Nucleus accumbens (tissue), 56 donors: ENCODE measurements around the gene APOL4.
A peak's percentile ranks its signal among the peaks of the same experiment; 100 is the strongest.
"Not testable (repeated sequence)": the region's sequence is repeated elsewhere in the genome, so short reads cannot be mapped to it uniquely, and the experiment has no call there.

Experiments
- DNase-seq, 56 donors: peaks; one replicate each; lab custom pipeline; 2025; lab: John Stamatoyannopoulos, UW

APOL4 gene

DNA sequence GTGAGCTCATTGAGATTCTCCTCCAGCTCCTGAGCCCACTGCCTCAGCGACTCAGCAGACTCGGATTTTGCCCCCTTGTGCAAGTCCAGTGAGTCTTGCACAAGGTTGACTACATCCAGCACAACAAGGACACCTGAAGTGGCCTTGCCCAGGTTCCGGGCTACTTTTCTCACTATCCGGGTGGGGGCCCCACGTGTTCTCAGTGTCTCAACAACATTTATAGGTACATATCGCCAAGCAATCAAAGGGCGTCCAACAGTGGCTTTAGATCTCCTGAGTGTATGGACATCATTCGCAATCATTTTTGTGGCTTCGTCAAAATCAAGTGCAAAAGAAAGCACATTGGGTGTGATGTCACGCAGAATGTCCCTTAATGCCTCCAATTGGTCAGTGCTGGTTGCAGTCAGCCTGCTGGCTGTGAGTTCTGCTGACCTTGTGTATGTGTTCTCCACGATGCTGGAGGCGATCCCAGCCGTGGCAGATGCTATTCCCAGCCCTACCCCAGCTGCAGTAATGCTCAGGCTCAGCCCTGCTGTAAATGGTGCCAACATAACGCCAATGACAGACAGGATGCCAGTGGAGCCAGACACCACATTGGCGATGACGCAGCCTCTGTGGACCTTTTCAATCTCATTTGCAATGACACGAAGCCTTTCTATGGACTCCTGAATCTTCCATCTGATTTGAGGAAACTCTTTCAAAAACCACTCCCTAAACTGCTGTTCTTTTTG lies 10.3 kb downstream of the APOL4 start:
- peak in 53 of 56 donors; percentile 4 to 94 (median 79) for DNase-seq

DNA sequence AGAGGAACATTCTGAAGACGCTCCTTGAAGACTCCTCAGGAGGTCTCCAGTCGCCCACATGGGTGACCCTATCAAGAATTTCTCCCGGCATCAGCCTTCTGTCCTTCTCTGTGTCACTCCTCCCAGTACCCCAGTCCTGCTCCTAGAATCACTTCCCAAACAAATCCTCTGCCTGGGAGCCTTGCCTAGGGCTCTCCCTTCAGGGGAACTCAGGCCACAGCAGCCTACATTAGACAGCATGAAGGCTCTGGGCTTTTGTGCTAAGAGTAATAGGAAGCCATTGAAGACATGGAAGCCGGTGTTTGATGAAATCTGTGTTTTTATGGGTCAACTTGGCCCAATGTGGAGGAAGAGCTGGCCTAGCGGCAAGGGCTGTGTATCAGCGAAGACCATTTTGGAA lies 13.7 kb downstream of the APOL4 start:
- DNase-seq, result not testable (repeated sequence)

DNA sequence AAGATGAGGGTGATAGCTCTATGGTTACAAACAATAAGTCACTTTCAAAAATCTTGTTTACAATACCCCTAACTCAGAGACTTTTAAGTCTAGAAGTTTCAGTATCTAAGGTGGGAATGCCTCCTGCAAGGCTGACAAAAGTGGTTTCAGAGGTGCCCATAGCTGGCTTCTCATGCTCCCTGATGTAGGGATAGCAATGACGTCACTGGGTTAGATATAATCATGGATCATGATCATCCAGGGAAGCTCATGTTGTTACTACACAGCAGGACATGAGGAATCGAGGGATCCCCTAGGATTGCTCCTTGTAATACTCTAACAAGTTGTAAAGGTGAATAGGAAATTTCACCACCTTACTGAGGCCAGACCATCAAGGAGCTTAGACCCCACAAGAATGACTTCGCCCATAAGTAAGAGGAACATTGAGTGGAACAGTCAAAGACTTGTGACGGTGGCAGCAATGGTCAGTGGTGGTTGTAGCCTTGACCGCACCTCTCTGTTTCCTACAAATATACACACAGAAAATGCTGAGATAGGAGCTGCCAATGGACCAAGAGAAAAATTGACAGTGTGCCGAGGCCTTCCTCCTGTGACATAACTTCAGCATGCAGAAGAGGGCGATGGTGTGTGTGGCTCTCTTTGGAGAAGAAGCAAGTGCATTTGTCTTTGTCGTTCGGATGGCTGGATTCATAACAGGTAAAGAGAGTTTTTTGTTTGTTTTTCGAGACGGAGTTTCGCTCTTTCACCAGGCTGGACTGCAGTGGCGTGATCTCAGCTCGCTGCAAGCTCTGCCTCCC lies 15.6 kb downstream of the APOL4 start:
- DNase-seq, result no peak

DNA sequence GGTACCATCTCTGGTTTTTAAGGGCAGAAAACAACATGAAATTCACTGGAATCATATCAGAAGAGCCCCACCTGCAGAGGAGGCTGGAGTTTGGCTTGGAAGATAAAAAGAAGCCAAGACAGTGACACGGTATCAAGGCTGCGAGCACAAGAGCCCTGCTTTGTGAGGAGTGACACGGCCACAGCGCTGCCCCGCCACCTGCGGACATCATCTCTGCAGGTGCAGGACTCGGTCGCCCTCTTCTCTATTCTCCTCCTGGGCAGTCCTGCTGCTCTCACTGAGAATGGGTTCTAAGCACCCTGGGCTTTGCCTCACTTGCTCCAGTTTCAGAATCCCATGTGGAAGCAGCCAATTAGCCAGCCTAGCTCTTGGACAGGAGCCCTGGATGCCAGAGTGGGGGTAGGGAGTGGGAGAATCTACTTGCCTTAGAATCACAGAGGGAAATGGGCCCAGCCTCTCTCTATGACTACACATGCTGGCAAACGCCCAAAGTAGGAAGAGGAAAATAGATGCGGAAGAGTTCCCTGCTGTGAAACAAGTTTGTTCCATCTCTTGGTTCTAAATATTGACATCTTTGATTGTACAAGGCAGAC lies 17.1 kb downstream of the APOL4 start:
- peak in 18 of 56 donors; percentile 3 to 59 (median 22) for DNase-seq

DNA sequence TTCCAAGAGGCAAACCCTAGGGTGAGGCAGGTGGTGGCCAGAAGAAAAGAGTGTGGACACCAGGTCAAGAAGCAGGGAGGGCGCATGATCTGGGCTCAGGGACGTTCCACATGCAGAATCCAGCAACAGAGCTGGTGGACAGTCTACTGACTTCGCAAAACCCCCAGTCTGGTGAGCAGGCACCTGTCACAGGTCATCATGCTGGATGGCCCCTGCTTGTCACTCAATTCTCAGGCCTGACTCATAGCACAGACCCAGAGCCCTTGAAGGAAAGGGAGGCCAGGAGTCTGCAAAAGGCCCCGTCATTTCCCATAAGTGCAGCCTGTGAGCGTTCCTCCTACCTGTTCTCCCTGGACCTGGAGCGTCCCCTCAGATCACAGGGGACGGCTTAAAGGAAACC lies 18.2 kb downstream of the APOL4 start:
- DNase-seq, result no peak

DNA sequence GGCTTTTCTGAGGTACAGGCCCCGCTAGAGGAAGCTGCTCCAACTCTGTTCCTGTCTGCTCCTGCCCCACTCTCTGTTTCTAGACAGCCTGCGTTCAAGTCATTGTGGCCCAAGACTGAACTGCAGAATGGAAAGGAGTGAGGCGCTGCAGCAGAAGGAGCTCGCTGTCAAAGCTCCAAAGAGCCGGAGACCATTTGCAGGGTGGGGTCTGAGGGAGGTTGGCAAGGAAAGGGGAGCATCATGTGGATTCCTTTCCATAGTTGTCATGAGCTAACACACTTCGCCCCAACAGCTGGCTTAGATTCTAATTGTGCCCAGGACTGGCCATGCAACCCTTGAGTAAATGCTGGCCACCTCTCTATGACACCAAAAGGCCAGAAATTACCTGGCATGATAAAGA lies 18.8 kb downstream of the APOL4 start:
- DNase-seq, result no peak

DNA sequence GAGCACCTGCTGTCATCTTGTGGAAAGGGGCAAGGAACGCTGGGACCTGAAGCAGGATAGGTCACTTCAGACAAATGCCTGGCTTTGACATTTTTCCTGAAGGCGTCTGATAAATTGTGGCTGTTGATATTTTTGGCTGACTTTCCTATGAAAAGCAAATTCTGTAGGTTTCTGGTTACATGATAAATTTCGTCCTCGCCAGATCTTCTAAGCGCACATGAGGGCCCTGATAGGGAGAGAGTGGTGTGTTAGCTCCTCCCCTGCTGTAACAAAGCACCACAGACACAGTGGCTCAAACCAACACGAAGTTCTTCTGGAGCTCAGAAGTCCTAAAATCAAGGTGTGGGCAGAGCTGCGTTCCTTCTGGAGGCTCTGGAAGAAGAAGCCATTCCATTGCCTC lies 19.6 kb downstream of the APOL4 start:
- no peak for DNase-seq

DNA sequence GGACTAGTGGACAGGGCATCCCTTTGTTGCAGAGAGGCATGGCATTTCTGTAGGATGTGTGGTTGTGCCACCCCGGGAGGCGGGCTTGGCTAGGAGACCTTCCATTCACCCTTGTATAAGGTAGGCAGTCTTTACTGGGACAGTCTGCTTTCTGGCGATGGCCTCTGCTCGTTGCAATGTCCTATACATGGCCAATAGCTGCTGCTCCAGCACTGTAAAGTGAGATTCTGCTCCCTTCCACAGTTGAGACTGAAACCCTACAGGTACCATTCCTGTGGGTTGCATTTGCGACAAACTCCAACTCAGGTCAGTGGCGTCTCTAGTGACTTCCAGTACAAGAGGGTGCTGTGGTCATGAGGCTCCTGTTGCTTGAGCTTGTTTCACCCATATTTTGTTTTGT lies 20.7 kb downstream of the APOL4 start:
- no peak for DNase-seq

DNA sequence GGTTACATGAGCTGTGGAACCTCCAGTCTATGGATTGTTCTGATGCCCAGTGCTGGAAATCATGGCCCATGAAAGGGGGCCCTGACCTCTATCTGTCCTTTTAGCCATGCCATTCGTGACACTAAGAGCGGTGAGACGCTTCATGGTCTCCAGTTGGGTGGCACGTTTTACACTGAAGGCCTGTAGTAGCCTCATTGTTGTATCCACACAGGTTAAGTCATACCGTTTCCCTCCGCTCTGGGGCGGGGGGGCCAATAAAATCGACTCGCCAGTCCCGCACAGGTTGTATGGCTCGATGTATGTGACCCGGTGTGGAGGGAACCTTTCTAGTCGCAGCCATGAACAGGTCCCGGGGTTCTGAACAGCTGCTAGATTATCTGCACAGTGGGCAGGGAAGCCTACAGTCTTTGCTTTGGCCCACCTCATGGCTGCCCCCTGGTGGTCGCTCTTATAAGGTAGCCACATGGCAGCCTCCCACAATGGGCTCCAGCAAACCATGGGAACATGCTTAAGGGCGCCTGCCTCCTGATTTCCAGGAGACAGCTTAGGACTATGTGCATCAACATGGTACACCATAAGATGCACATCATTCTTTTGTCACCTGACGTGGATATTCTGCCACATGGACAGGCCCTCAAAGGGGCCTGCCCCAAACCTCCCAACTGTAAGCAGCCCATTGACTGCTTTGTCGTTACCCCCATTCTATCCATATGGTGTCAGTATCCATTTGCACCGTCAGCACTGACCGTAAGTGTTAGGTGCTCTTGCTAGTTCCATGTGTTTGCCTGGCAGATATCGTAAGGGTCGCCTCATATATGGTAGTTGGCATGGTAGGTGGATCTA lies 21.4 kb downstream of the APOL4 start:
- peak in 47 of 56 donors; percentile 8 to 87 (median 43) for DNase-seq

DNA sequence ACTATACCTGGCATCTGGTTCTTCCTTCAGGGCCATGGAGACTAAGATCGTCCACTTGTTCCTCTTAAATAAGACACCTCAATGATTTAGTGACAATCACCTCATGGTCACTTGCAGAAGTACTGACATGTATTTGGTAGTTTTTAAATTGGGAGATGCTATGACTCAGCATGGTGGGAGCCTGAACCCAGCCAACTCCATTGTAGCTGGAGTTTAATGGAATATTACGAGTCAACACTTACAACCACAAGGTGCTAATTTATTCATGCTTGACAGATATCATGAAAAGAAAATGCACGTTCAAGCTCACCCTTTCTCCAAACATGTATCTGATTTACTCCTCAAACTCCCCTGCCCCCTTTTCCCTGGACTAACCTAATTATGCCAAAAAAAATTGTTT lies 24.4 kb downstream of the APOL4 start:
- DNase-seq, result no peak

DNA sequence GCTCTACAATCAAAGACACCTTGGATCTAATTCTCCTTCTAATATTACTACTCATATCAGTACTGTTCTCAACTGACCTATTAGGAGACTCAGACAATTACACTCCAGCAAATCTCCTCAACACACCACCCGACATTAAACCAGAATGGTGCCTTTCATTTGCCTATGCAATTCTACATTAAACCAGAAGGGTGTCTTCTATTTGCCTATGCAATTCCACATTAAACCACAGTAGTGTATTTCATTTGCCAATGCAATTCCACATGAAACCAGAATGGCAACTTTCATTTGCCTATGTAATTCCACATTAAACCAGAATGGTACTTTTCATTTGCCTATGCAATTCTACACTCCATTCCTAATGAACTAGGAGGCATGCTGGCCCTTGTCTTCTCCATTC lies 25.7 kb downstream of the APOL4 start:
- no peak for DNase-seq

DNA sequence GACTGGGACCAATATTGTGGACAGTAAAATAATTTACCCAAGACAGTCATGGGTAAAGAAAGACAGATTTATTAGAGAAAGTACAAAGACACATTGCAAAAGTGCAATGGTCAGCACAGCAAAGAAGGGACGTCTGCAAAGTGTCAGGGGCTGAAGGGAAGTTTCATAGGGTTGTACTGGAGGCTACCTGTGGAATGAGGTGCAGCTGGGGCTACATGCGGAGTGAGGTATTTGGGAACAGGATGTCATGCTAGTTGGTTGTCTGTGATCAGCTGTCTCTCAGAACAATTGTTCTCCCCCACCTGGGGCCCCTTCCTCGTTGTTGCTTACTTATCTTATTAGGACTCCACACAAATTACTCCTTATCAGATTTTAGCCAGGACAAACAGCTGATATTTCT lies 29.7 kb downstream of the APOL4 start:
- DNase-seq, result no peak

DNA sequence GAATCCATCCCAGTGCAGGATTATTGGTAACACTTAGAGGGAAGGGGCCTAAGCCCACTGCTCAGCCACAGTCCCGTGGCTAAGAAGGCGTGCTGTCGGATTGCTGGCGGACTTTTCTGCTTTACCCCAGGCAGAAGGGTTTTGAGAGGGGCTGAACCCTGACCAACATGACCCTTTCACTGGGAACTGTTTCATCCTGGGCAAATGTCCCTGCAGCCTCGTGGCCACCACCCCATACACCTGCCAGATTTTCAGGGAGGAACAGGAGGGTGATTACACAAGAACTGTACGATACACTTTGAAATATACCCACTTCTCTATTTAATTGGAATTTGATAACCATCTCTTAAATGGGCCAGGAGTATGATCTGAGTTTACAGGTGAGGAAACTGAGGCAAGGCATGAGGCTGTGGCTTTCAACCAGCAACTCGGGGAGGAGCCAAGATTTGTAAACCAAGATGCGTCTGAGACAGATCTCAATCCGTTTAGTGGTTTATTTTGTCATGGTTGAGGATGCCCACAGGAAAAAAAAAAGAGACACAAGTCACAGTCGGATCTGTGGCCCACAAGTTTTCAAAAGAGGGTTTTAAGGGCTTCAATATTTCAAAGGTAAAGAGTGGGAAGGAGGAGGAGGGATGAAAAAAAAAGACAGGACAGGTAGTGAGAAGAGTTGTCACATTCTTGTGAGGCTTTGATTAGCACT lies 34.9 kb downstream of the APOL4 start:
- no peak for DNase-seq

DNA sequence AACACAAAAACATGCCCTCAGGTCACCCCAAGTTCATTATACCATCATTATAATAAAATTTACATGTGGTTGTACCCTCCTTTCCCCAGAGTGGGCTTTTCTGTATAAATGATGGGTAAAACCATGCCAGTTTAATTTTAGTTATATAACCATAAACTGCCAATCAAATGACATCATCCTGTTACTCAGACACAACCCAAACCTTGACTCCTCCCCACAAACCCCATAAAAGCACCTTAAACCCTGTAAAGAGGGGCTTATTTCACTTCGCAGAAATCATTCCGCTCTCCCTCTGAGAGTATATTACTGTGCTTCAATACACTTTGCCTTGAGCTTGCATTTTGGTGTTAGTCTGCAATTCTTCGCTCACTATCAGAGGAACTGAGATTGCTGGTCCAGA lies 35.5 kb downstream of the APOL4 start:
- DNase-seq, result no peak

DNA sequence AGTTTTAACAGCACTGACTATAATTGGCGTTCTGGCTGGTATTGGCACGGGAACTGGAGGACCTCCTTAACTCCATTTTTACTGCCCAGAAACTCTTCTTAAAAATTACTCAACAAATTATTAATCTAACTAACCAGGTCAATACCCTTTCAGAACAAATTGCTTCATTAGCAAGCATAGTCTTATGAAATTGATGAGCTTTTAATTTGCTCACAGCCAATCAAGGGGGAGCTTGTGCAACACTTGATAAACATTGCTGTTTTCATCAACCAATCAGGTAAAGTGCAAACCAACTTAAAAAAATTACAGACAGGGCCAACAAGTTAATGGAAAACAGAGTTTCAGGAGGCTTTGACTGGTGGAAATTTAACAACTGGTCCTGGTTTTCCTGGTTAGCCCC lies 36.5 kb downstream of the APOL4 start:
- DNase-seq, result no peak

DNA sequence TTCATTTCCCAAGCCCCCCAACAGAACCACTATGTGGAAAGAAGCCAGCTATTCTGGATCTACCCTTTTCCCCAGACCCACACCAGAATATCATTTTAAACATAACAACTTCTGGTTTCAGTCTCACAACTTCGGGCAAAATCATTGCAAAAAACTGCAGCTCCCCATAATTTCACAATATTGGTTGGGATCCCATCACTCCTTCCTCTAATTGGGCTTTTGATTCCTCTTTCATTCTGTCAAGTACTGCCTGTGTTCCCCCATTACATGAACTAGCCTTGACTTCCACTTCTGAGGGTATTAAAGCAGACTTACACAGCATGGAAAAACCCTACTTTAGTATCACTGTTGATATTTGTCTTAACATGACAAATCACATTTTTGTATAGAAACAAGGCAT lies 37.0 kb downstream of the APOL4 start:
- DNase-seq, result no peak

DNA sequence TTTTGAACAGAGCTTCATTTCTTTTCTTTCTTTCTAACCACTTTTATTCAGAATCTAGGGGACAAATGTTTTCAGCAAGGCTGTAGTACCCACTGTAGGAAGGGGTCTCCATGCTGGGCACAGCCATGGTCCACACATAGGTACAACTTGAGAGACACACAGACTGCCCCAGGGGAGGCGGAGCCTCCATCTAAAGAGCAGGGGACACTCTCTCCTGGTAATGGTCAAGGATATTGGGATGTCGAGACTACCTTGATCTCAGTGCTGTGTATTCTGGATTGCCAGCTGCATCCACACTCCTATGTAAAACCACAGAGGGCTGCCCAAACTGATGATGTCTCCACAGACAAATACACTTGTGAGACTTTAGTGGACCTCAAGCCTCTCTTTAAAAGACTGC lies 38.1 kb downstream of the APOL4 start:
- DNase-seq, result no peak

DNA sequence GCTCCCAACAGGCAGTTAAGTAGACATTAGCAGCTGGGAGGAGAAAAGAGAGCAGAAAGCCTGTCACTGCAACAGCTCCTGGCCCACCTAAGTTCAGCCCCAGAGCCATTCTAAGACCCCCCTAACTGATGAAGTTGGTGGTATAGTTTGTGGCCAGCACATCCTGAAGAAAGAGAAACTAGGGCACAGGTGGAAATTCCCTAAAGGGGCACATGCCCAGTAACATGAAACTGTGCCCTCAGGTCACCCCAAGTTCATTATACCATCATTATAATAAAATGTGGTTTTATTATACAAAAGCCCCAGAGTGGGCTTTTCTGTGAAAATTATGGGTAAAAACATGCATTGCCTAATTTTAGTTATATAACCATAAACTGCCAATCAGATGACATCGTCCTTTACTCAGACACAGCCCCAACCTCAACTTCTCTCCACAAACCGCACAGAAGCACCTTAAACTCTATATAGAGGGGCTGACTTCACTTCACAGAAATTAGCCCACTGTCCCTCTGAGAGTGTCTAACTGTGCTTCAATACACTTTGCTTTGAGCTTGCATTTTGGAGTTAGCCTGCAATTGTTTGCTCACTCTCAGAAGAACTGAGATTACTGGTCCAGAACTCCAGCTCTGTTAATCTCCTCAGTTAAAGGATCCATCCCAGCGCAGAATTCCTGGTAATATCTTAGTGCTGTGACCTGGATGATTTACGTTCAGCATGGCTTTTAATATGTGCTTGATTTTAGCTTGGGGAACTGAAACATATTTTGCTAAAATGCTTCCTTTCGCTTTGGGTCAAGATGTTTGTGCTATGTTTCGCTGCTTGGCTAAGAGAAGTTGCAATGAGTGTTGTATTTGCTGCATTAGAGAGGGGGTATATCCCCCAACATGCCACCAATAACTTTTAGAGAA lies 39.2 kb downstream of the APOL4 start:
- DNase-seq, result no peak

DNA sequence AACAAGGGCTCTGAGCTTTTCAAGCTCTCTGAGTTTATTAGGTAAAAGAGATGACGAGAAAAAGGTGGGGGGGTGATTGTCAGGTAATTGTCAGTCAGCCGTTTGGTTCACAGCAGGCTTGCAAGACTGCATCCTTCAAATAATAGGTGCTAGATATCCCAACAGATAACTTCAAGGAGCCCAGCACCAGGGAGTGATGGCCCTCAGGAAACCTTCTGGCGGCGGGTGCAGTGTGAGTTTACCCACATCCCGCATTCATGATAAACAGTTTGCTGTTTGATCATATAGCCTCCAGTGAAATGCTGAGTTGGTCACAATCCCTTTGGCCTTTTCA lies 39.8 kb downstream of the APOL4 start:
- DNase-seq, result not testable (repeated sequence)
